ENCODE results near the gene PCDHGA5.
"Not testable (repeated sequence)": the region's sequence is repeated elsewhere in the genome, so short reads cannot be mapped to it uniquely, and the experiment has no call there.

PCDHGA5 gene

DNA sequence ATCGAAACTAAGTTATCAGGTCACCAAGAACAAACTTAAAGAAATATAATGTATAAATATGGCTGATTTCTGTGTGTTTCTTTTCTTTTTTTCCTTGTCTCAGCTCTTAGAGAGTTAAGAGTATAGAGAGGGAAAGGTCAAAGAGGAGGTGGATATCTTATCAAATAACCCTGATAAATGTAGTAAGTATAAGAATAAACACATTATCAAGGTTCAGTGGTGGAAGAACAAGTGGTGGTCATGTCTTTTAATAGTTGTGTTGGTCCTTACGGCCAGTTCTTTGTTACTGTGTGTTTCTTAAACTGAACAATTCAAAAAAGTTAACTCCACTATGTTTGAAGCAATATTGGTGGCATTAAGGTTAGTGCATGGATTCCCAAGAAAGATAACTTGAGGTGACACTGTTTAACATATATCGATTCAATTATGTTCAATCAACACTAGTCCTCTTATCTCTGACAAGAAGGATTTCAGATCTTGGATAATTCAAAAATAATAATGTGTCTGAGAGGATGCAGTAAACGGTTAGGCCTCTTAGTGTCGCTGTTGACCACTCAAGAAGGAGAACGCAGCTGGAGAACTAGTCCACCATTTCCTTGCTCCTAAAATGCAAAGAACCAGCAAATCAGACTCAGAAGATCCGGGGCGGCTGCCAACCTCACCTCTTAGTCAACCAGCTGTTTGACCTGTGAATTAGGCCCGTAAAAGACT, 20.6 kb upstream of the PCDHGA5 start, which contains the start of gene PCDHGA3:
Gene PCDHGA3 (plus strand): TSS at position 588 of the 711 bp plus-strand sequence. CDS start 205 bp downstream, outside the sequence.
- no peaks in the 10 kb centered on the region for H3K27me3 ChIP-seq (ENCODE audit: insufficient read depth, low read depth)
- H3K4me3 ChIP-seq (IDR thresholded peaks at IDR 0.05; ENCODE audit: insufficient read depth, low read depth, low read length): no peak within 1 kb of the TSS
- TF ChIP-seq, protein P1, sequence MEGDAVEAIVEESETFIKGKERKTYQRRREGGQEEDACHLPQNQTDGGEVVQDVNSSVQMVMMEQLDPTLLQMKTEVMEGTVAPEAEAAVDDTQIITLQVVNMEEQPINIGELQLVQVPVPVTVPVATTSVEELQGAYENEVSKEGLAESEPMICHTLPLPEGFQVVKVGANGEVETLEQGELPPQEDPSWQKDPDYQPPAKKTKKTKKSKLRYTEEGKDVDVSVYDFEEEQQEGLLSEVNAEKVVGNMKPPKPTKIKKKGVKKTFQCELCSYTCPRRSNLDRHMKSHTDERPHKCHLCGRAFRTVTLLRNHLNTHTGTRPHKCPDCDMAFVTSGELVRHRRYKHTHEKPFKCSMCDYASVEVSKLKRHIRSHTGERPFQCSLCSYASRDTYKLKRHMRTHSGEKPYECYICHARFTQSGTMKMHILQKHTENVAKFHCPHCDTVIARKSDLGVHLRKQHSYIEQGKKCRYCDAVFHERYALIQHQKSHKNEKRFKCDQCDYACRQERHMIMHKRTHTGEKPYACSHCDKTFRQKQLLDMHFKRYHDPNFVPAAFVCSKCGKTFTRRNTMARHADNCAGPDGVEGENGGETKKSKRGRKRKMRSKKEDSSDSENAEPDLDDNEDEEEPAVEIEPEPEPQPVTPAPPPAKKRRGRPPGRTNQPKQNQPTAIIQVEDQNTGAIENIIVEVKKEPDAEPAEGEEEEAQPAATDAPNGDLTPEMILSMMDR (conservative IDR thresholded peaks at IDR 0.05; ENCODE audit: low read depth, low read length): no peak
- H3K4me2 ChIP-seq: no peak within 1 kb of the TSS
- no peaks in the 10 kb centered on the region for H4K20me1 ChIP-seq (ENCODE audit: insufficient read depth)
- no peaks in the 10 kb centered on the region for H3K79me2 ChIP-seq (ENCODE audit: insufficient read depth, low read depth)
- H3K9ac ChIP-seq: no peak within 1 kb of the TSS
- H2AFZ ChIP-seq (ENCODE audit: low read depth): no peak within 1 kb of the TSS
- H3K36me3 ChIP-seq (ENCODE audit: insufficient read depth): no peaks in the 10 kb centered on the region
- no peaks in the 10 kb centered on the region for H3K4me1 ChIP-seq (ENCODE audit: low read depth, poor library complexity, severe bottlenecking)
- H3K27ac ChIP-seq: no peak within 1 kb of the TSS

- Histone ChIP-seq H3K27ac (no peak overlapping the region), H3K4me2 (no peak overlapping the region), H3K4me3 (IDR thresholded peaks at IDR 0.05; ENCODE audit: insufficient read depth, low read depth, low read length) (no peak overlapping the region), H3K4me1 (ENCODE audit: low read depth, poor library complexity, severe bottlenecking) (no peaks in the 10 kb centered on the region), H3K79me2 (ENCODE audit: insufficient read depth, low read depth) (no peaks in the 10 kb centered on the region), H3K9ac (no peak overlapping the region), H3K27me3 (ENCODE audit: insufficient read depth, low read depth) (no peaks in the 10 kb centered on the region), H3K36me3 (ENCODE audit: insufficient read depth) (no peaks in the 10 kb centered on the region), H4K20me1 (ENCODE audit: insufficient read depth) (no peaks in the 10 kb centered on the region), H2AFZ (ENCODE audit: low read depth) (no peak overlapping the region)
- TF ChIP-seq, protein P1 (conservative IDR thresholded peaks at IDR 0.05; ENCODE audit: low read depth, low read length): no peak
Measured at GRCh38 chr5:141343953-141344463, 20.0 kb upstream of the PCDHGA5 start.

- Histone ChIP-seq H3K4me3 (IDR thresholded peaks at IDR 0.05; ENCODE audit: insufficient read depth, low read depth, low read length) (no peak overlapping the region), H3K4me2 (no peak overlapping the region), H3K27ac (no peak overlapping the region), H2AFZ (ENCODE audit: low read depth) (no peak overlapping the region), H3K36me3 (ENCODE audit: insufficient read depth) (no peaks in the 10 kb centered on the region), H4K20me1 (ENCODE audit: insufficient read depth) (no peaks in the 10 kb centered on the region), H3K27me3 (ENCODE audit: insufficient read depth, low read depth) (no peaks in the 10 kb centered on the region), H3K79me2 (ENCODE audit: insufficient read depth, low read depth) (no peaks in the 10 kb centered on the region), H3K4me1 (ENCODE audit: low read depth, poor library complexity, severe bottlenecking) (no peaks in the 10 kb centered on the region), H3K9ac (no peak overlapping the region)
- TF ChIP-seq, protein P1 (conservative IDR thresholded peaks at IDR 0.05; ENCODE audit: low read depth, low read length): no peak
Measured at GRCh38 chr5:141345327-141345726, 18.6 kb upstream of the PCDHGA5 start.

DNA sequence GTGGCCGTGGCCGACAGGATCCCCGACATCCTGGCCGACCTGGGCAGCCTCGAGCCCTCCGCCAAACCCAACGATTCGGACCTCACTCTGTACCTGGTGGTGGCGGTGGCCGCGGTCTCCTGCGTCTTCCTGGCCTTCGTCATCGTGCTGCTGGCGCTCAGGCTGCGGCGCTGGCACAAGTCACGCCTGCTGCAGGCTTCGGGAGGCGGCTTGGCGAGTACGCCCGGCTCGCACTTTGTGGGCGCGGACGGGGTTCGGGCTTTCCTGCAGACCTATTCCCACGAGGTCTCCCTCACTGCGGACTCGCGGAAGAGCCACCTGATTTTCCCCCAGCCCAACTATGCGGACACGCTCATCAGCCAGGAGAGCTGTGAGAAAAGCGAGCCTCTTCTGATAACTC, 17.9 kb upstream of the PCDHGA5 start:
- not testable (repeated sequence) for H3K4me1 ChIP-seq (ENCODE audit: low read depth, poor library complexity, severe bottlenecking); H3K4me3 ChIP-seq (IDR thresholded peaks at IDR 0.05; ENCODE audit: insufficient read depth, low read depth, low read length); H3K36me3 ChIP-seq (ENCODE audit: insufficient read depth); H3K27ac ChIP-seq; H3K4me2 ChIP-seq; H2AFZ ChIP-seq (ENCODE audit: low read depth); H3K27me3 ChIP-seq (ENCODE audit: insufficient read depth, low read depth); H3K9ac ChIP-seq; H3K79me2 ChIP-seq (ENCODE audit: insufficient read depth, low read depth); H4K20me1 ChIP-seq (ENCODE audit: insufficient read depth)

All from KMS-11 (cell line).